ENCODE data around the gene NEK4.

Gene NEK4

DNA sequence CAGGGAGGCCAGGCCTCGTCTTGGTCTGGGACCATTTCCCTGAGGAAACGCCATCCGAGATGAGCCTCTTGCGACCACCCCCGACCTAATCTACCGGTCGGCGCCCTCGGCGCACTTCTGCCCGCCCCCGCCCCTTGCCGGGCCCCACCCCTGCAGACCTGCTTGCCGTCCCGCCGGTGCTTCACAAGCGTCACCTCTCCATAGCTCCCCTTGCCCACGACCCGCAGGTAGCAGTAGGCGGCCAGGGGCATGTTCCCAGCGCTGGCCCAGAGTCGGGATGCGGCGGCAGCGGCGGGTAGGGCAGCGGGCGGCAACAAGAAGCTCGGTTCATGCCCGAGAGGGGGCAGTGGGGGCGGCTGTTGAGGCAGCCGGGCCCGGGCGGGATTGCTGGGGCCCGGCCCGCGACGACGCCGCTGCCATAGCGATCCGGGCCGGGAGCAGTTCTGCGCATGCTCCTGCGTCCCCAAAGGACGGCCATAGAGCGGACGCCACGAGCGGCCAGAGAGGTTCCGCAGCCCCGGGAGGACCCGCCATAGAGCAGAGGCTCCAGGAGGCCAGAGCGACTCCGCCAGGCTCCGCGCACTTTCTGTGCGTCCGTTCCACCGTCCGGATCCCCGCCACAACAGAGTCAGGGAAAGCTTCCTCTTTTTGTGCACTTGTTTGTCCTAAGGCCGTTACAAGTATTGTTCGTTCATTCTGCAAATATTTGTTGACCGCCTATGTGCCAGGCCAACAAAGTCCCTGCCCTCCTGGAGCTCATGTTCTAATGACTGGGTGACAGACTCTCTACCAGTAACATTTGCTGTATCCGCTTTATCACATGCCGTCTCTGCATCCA, at the start of gene NEK4:
NEK4 (minus strand) TSS at position 445 of the 838 bp plus-strand sequence; CDS start at position 251, 194 bp downstream.
- H3K27ac ChIP-seq (ENCODE audit: low read depth, low read length), result peak within 1 kb of the TSS; percentile 41
- H3K4me1 ChIP-seq (ENCODE audit: control insufficient read depth in 1 of 2, insufficient read depth in 2 of 2, low read length in 2 of 2), result peaks cover 18 to 19% of the 10 kb centered on the region in 2 donors
- peak within 1 kb of the TSS; percentile 83 to 98 for H3K4me3 ChIP-seq (ENCODE audit: low read depth in 1 of 2, low read length in 2 of 2)
- H3K9me3 ChIP-seq (ENCODE audit: control insufficient read depth in 1 of 2, low read length in 2 of 2), result no peaks in the 10 kb centered on the region
- peaks cover 0 to 9% of the 10 kb centered on the region in 2 donors for H3K36me3 ChIP-seq (ENCODE audit: control insufficient read depth in 1 of 2, insufficient read depth in 2 of 2, low read length in 2 of 2)
- H3K27me3 ChIP-seq (ENCODE audit: control insufficient read depth in 1 of 2, insufficient read depth in 2 of 2, low read length in 2 of 2), result no peaks in the 10 kb centered on the region
- peak within 1 kb of the TSS; percentile 73 to 83 for H3K9ac ChIP-seq (ENCODE audit: low read depth in 1 of 2, low read length in 2 of 2)

DNA sequence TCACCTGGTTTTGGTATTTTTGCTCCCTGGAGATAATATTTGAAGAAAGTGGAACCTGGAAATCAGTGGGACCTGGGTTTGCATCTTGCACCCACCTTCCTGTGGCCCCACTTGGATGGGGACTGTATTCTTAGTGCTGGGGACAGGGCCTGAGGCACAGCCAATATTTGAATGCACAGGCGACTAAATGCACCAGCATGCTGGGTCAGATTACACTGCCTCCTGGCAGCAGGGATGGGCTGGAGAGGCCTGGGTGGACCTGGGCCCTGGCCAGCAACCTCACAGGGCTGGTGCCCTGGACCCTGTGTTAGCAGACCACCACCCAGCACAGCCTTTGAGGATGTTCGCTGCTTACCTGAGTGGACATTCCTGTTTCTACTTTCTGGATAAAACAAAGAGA, 49.2 kb upstream of the NEK4 start:
- H3K27me3 ChIP-seq (ENCODE audit: control insufficient read depth in 1 of 2, insufficient read depth in 2 of 2, low read length in 2 of 2), result no peaks in the 10 kb centered on the region
- H3K9ac ChIP-seq (ENCODE audit: low read depth in 1 of 2, low read length in 2 of 2), result no peak overlapping the region
- H3K9me3 ChIP-seq (ENCODE audit: control insufficient read depth in 1 of 2, low read length in 2 of 2), result no peaks in the 10 kb centered on the region
- no peak overlapping the region for H3K4me3 ChIP-seq (ENCODE audit: low read depth in 1 of 2, low read length in 2 of 2)
- H3K4me1 ChIP-seq (ENCODE audit: control insufficient read depth in 1 of 2, insufficient read depth in 2 of 2, low read length in 2 of 2), result no peaks in the 10 kb centered on the region
- H3K36me3 ChIP-seq (ENCODE audit: control insufficient read depth in 1 of 2, insufficient read depth in 2 of 2, low read length in 2 of 2), result no peaks in the 10 kb centered on the region
- no peak overlapping the region for H3K27ac ChIP-seq (ENCODE audit: low read depth, low read length)

DNA sequence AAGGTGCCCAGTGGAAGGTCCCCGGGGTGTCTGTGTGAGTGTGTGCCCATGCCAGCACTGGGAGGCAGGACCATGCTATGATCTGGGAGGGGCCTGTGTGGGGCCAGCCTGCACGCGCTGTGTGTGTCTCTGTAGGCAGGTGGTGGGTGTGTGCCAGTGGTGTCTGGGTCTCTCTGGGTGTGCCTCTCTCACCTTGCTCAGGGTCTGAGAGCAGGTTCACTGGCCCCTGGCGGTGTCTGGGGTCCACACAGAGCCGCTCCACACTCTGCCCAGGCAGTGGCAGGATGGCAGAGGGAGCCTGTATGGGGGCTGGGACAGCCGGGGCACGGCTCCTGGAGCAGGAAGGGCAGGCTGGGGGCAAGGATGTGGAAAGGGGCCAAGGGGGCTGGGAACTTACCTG, 47.1 kb upstream of the NEK4 start:
- H3K27me3 ChIP-seq (ENCODE audit: control insufficient read depth in 1 of 2, insufficient read depth in 2 of 2, low read length in 2 of 2), result no peaks in the 10 kb centered on the region
- no peak overlapping the region for H3K9ac ChIP-seq (ENCODE audit: low read depth in 1 of 2, low read length in 2 of 2)
- no peak overlapping the region for H3K27ac ChIP-seq (ENCODE audit: low read depth, low read length)
- H3K9me3 ChIP-seq (ENCODE audit: control insufficient read depth in 1 of 2, low read length in 2 of 2), result no peaks in the 10 kb centered on the region
- H3K36me3 ChIP-seq (ENCODE audit: control insufficient read depth in 1 of 2, insufficient read depth in 2 of 2, low read length in 2 of 2), result no peaks in the 10 kb centered on the region
- no peaks in the 10 kb centered on the region for H3K4me1 ChIP-seq (ENCODE audit: control insufficient read depth in 1 of 2, insufficient read depth in 2 of 2, low read length in 2 of 2)
- no peak overlapping the region for H3K4me3 ChIP-seq (ENCODE audit: low read depth in 1 of 2, low read length in 2 of 2)

DNA sequence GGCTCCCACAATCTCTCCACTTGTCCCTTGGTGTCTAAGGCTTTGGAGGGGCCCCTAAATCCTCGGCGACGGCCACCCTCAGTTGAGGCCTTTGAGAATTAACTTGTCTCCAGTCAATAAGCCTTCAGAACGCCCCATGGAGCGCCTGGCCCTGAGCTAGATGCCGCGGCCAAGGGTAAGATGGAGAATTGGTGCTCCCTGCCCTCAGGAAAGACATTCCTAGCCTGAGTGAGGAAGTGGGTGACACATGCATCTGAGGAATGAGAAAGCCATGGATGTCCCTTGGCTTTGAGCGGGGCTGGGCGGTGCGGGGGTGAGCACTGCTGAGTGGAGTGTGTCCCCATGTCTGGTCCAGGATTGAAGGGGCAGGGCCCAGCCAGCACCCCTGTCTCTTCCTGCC, 46.5 kb upstream of the NEK4 start:
- Histone ChIP-seq H3K36me3 (ENCODE audit: control insufficient read depth in 1 of 2, insufficient read depth in 2 of 2, low read length in 2 of 2) (no peaks in the 10 kb centered on the region), H3K27me3 (ENCODE audit: control insufficient read depth in 1 of 2, insufficient read depth in 2 of 2, low read length in 2 of 2) (no peaks in the 10 kb centered on the region), H3K9me3 (ENCODE audit: control insufficient read depth in 1 of 2, low read length in 2 of 2) (no peaks in the 10 kb centered on the region), H3K9ac (ENCODE audit: low read depth in 1 of 2, low read length in 2 of 2) (no peak overlapping the region), H3K4me1 (ENCODE audit: control insufficient read depth in 1 of 2, insufficient read depth in 2 of 2, low read length in 2 of 2) (no peaks in the 10 kb centered on the region), H3K27ac (ENCODE audit: low read depth, low read length) (no peak overlapping the region), H3K4me3 (ENCODE audit: low read depth in 1 of 2, low read length in 2 of 2) (no peak overlapping the region)

DNA sequence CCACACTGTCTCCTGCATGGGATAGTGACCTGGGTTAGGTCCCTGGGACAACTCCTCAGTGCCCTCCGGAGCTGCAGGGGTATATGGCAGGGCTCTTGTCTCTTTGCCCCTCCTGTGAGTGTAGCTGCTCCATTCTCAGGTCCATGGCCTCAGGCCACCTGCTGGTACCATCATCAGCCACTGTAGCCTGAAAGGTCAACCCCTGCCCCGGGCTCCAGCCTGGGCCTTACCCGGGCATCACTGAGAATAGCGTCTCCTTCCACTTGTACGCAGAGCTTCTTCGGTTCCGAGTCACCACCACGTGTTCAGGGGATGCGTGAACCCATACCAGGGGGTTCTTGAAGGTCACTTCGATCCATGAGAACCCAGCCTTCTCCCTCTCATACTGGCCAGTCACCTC, 45.9 kb upstream of the NEK4 start:
- no peaks in the 10 kb centered on the region for H3K9me3 ChIP-seq (ENCODE audit: control insufficient read depth in 1 of 2, low read length in 2 of 2)
- no peaks in the 10 kb centered on the region for H3K36me3 ChIP-seq (ENCODE audit: control insufficient read depth in 1 of 2, insufficient read depth in 2 of 2, low read length in 2 of 2)
- no peak overlapping the region for H3K4me3 ChIP-seq (ENCODE audit: low read depth in 1 of 2, low read length in 2 of 2)
- H3K4me1 ChIP-seq (ENCODE audit: control insufficient read depth in 1 of 2, insufficient read depth in 2 of 2, low read length in 2 of 2), result no peaks in the 10 kb centered on the region
- no peak overlapping the region for H3K9ac ChIP-seq (ENCODE audit: low read depth in 1 of 2, low read length in 2 of 2)
- no peak overlapping the region for H3K27ac ChIP-seq (ENCODE audit: low read depth, low read length)
- no peaks in the 10 kb centered on the region for H3K27me3 ChIP-seq (ENCODE audit: control insufficient read depth in 1 of 2, insufficient read depth in 2 of 2, low read length in 2 of 2)

DNA sequence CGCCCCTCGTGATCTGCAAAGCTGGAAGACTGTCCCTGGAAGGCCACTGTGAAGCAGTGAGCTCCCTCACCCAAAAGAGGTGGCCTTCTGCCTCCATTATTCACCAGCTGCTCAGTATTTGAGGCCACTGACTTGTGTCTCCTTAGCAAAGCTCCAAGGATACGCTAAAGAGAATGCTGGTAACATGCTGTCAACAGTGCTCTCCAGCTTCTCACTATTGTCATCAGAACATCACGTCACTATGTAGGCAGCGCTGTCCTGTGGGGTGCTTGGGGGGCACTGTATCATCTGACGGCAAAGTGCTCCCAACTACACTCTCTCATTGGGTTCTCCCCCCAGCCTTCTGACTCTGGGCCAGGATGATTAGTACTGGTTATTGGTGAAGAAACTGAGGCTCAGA, 45.5 kb upstream of the NEK4 start:
- Histone ChIP-seq H3K36me3 (ENCODE audit: control insufficient read depth in 1 of 2, insufficient read depth in 2 of 2, low read length in 2 of 2) (no peaks in the 10 kb centered on the region), H3K27ac (ENCODE audit: low read depth, low read length) (no peak overlapping the region), H3K4me1 (ENCODE audit: control insufficient read depth in 1 of 2, insufficient read depth in 2 of 2, low read length in 2 of 2) (no peaks in the 10 kb centered on the region), H3K27me3 (ENCODE audit: control insufficient read depth in 1 of 2, insufficient read depth in 2 of 2, low read length in 2 of 2) (no peaks in the 10 kb centered on the region), H3K9ac (ENCODE audit: low read depth in 1 of 2, low read length in 2 of 2) (no peak overlapping the region), H3K9me3 (ENCODE audit: control insufficient read depth in 1 of 2, low read length in 2 of 2) (no peaks in the 10 kb centered on the region), H3K4me3 (ENCODE audit: low read depth in 1 of 2, low read length in 2 of 2) (no peak overlapping the region)

DNA sequence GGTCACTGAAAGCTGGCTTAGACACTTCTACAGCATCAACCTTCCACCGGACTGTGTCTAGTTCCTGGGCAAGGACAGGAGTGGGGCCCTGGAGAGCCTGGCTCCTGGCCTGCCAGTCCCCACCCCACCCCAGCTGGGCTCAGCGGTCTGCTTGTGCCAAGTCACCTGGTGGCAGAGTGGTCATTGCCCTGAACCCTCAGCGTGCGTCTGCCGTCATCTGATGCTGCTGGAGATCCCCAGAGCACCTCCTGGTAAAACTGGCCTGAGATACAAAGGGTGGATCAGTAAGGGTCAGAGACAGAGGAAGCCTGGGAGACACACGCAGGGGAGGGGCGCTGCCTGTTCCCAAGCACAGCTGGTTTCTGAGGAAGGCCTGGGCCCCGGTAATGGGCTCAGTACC, 43.1 kb upstream of the NEK4 start:
- Histone ChIP-seq H3K36me3 (ENCODE audit: control insufficient read depth in 1 of 2, insufficient read depth in 2 of 2, low read length in 2 of 2) (no peaks in the 10 kb centered on the region), H3K27me3 (ENCODE audit: control insufficient read depth in 1 of 2, insufficient read depth in 2 of 2, low read length in 2 of 2) (no peaks in the 10 kb centered on the region), H3K9me3 (ENCODE audit: control insufficient read depth in 1 of 2, low read length in 2 of 2) (no peaks in the 10 kb centered on the region), H3K27ac (ENCODE audit: low read depth, low read length) (no peak overlapping the region), H3K4me1 (ENCODE audit: control insufficient read depth in 1 of 2, insufficient read depth in 2 of 2, low read length in 2 of 2) (no peaks in the 10 kb centered on the region), H3K4me3 (ENCODE audit: low read depth in 1 of 2, low read length in 2 of 2) (no peak overlapping the region), H3K9ac (ENCODE audit: low read depth in 1 of 2, low read length in 2 of 2) (no peak overlapping the region)

DNA sequence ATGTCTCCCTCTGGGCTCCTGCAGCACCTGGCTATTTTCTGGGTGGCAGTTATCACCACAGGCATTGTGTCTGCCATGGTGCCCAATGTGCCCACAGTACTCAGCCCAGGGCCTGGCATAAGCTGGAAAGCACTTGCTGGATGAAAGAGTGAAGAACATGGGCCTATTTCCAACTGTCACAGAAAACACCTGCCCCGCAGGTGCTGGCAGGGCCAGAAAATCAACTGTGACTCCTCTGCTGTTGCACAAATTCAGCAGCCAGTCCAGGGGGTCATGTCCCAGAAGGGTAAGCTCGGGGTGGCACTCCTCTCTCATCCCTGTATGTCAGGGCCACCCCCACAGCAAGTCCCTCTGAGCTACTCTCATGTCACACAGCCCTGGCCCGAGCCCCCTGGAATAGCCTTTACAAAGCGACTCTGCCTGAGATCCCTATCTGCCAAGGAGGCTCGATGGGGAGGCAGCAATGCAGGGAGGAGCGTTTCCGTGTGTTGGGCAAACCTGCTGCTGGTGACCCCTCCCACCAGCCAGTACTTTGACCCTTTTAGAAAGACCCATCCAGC, 40.8 kb upstream of the NEK4 start:
- Histone ChIP-seq H3K4me3 (ENCODE audit: low read depth in 1 of 2, low read length in 2 of 2) (no peak overlapping the region), H3K9ac (ENCODE audit: low read depth in 1 of 2, low read length in 2 of 2) (no peak overlapping the region), H3K27me3 (ENCODE audit: control insufficient read depth in 1 of 2, insufficient read depth in 2 of 2, low read length in 2 of 2) (no peaks in the 10 kb centered on the region), H3K4me1 (ENCODE audit: control insufficient read depth in 1 of 2, insufficient read depth in 2 of 2, low read length in 2 of 2) (no peaks in the 10 kb centered on the region), H3K9me3 (ENCODE audit: control insufficient read depth in 1 of 2, low read length in 2 of 2) (no peaks in the 10 kb centered on the region), H3K36me3 (ENCODE audit: control insufficient read depth in 1 of 2, insufficient read depth in 2 of 2, low read length in 2 of 2) (no peaks in the 10 kb centered on the region), H3K27ac (ENCODE audit: low read depth, low read length) (no peak overlapping the region)

DNA sequence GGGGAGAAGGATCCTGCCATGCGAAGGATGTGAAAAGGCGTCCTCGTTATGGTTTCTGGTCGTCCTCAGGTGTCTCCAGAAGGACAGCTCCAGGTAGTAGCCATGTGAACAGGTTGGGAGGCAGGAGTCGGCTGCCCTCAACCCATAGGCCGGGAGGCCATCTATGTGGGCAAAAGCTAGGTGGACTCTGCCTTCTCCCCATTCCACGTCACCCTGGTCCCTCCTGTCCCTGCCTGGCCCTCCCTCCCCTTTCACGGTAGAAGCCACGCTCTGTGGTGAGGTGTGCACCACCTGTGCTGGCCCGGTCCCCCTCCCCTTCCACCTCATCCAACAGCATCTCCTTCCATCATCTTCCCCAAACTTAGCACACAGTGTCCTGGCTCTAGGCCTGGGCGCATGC, 40.2 kb upstream of the NEK4 start:
- Histone ChIP-seq H3K27me3 (ENCODE audit: control insufficient read depth in 1 of 2, insufficient read depth in 2 of 2, low read length in 2 of 2) (no peaks in the 10 kb centered on the region), H3K4me1 (ENCODE audit: control insufficient read depth in 1 of 2, insufficient read depth in 2 of 2, low read length in 2 of 2) (no peaks in the 10 kb centered on the region), H3K36me3 (ENCODE audit: control insufficient read depth in 1 of 2, insufficient read depth in 2 of 2, low read length in 2 of 2) (no peaks in the 10 kb centered on the region), H3K9ac (ENCODE audit: low read depth in 1 of 2, low read length in 2 of 2) (no peak overlapping the region), H3K4me3 (ENCODE audit: low read depth in 1 of 2, low read length in 2 of 2) (no peak overlapping the region), H3K27ac (ENCODE audit: low read depth, low read length) (no peak overlapping the region), H3K9me3 (ENCODE audit: control insufficient read depth in 1 of 2, low read length in 2 of 2) (no peaks in the 10 kb centered on the region)

DNA sequence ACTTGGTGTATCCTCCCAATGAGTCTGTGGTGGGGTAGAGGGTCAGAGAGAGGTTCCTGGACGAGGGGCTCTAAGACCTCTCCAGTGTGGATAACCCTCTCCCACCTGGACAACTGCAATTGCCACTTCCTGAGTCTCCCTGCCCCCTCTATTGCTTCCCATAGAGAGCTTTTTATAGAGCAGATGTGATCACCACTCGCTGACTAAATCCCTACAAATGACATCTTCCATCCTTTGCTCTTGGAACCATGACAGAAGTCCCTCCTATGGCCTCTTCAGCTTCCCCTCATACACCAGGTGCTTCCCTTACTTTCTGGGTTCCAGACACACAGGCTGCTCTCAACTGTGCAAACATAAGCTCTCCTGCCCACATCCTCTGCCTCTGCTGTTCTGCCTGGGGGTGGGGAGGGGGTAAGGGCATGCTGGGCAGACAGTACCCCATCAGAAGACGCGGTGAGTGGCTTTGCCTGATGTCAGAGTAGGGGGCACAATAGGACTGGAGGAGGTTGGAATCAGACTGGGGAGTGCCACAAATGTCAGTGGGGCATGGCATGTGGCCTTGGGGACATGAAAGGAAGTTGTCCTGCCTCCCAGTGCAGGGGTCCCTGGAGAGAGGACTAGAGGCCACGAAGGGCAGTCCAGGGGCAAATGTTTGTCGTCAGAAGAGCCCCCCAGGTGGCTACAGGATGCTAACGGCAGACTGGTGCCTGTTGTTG, 39.1 kb upstream of the NEK4 start:
- Histone ChIP-seq H3K4me3 (ENCODE audit: low read depth in 1 of 2, low read length in 2 of 2) (no peak overlapping the region), H3K9ac (ENCODE audit: low read depth in 1 of 2, low read length in 2 of 2) (no peak overlapping the region), H3K27ac (ENCODE audit: low read depth, low read length) (no peak overlapping the region), H3K9me3 (ENCODE audit: control insufficient read depth in 1 of 2, low read length in 2 of 2) (no peaks in the 10 kb centered on the region), H3K36me3 (ENCODE audit: control insufficient read depth in 1 of 2, insufficient read depth in 2 of 2, low read length in 2 of 2) (no peaks in the 10 kb centered on the region), H3K4me1 (ENCODE audit: control insufficient read depth in 1 of 2, insufficient read depth in 2 of 2, low read length in 2 of 2) (no peaks in the 10 kb centered on the region), H3K27me3 (ENCODE audit: control insufficient read depth in 1 of 2, insufficient read depth in 2 of 2, low read length in 2 of 2) (no peaks in the 10 kb centered on the region)
